Measurements from ENCODE around the gene SOCS4.

The SOCS4 gene

GRCh38 chr14:55092341-55092740 lies 65.3 kb downstream of the SOCS4 start:
- no peak for DNase-seq (ENCODE audit: low read depth)

GRCh38 chr14:55094292-55095157 lies 67.5 kb downstream of the SOCS4 start:
- no peak for DNase-seq (ENCODE audit: low read depth)

GRCh38 chr14:55097881-55098560 lies 71.0 kb downstream of the SOCS4 start:
- DNase-seq (ENCODE audit: low read depth): no peak

GRCh38 chr14:55098561-55098898 lies 71.5 kb downstream of the SOCS4 start:
- no peak for DNase-seq (ENCODE audit: low read depth)
